Activated CD8-positive, alpha-beta T cell treated with anti-CD3 and anti-CD28 coated beads for 36 hours (primary cell): ENCODE data around the gene ATG10. TPM values are rescaled to one million over a fixed set of nuclear protein-coding genes. Genes with fewer than 3 reads are reported as not detected.
"Not testable (repeated sequence)": the region's sequence is repeated elsewhere in the genome, so short reads cannot be mapped to it uniquely, and the experiment has no call there.

Experiments
- ATAC-seq: fragments of 200-7000 bp; cut with Tn5 transposase; one replicate; pipeline ENCODE4 v1.10.0; 2021; ENCODE audit warnings: mild to moderate bottlenecking, moderate library complexity
- CTCF ChIA-PET: fragments of 350-600 bp; sonication (Branson Sonifier 250); formaldehyde crosslinking; loops from one replicate; lab custom pipeline; 2021; ENCODE audit warnings: antibody characterized with exemption; lab: Charles Lee
- POLR2A ChIA-PET: fragments of 350-600 bp; sonication (Branson Sonifier 250); formaldehyde crosslinking; loops from one replicate; lab custom pipeline; 2021; ENCODE audit warnings: antibody characterized with exemption; lab: Charles Lee
- DNase-seq: peaks from one replicate; pipeline ENCODE4 v3.0.0-alpha.2; 2020
- H3K27ac Mint-ChIP-seq: one replicate; pipeline ENCODE4 v1.8.0; 2021; ENCODE audit warnings: mild to moderate bottlenecking, mixed read lengths
- H3K27me3 Mint-ChIP-seq: one replicate; pipeline ENCODE4 v1.8.0; 2021; ENCODE audit warnings: mixed read lengths
- H3K36me3 Mint-ChIP-seq: one replicate; pipeline ENCODE4 v1.8.0; 2021; ENCODE audit warnings: low read depth, mixed read lengths
- H3K4me1 Mint-ChIP-seq: one replicate; pipeline ENCODE4 v1.8.0; 2021; ENCODE audit warnings: low read depth, mixed read lengths
- H3K4me3 Mint-ChIP-seq: one replicate; pipeline ENCODE4 v1.8.0; 2021; ENCODE audit warnings: mild to moderate bottlenecking, moderate library complexity, mixed read lengths
- H3K9me3 Mint-ChIP-seq: one replicate; pipeline ENCODE4 v1.8.0; 2021; ENCODE audit warnings: mixed read lengths
- CTCF ChIP-seq: fragments of 200-600 bp; IDR thresholded peaks from one replicate; pipeline ENCODE4 v1.8.0; 2022; ENCODE audit warnings: antibody characterized with exemption, mild to moderate bottlenecking
- intact Hi-C: fragments of 100-400 bp; cut with micrococcal nuclease; formaldehyde crosslinking; loops from one replicate; pipeline ENCODE4 v1.10.0; 2022
- total RNA-seq, 2 experiments: library from RNA; stranded (reverse); gene quantifications; one replicate each; pipeline ENCODE4 v1.2.3, GENCODE V29; 2021

ATG10 gene
- total RNA-seq, 2 experiments from 2014 or later = 7.5 to 12.0 TPM

GRCh38 chr5:81994679-81995078 lies 22.9 kb downstream of the ATG10 start:
- Mint-ChIP-seq H3K4me3 (no peak overlapping the region), H3K36me3 (peaks cover 39% of the 10 kb centered on the region), H3K4me1 (no peaks in the 10 kb centered on the region), H3K9me3 (peaks cover 14% of the 10 kb centered on the region), H3K27ac (no peak overlapping the region), H3K27me3 (no peaks in the 10 kb centered on the region)
- intact Hi-C loops = no loop called here
- DNase-seq (no peak), ATAC-seq (no peak)
- ChIA-PET CTCF (no interaction called here), POLR2A (no interaction called here)
- TF ChIP-seq CTCF = no peak

- ATAC-seq = no peak
- ChIA-PET POLR2A (no interaction called here), CTCF (no interaction called here)
- intact Hi-C loops = no loop called here
- no peak for DNase-seq
- TF ChIP-seq CTCF = no peak
- H3K9me3 Mint-ChIP-seq = peaks cover 20% of the 10 kb centered on the region
- no peak overlapping the region for H3K4me3 Mint-ChIP-seq
- no peaks in the 10 kb centered on the region for H3K27me3 Mint-ChIP-seq
- H3K4me1 Mint-ChIP-seq = no peaks in the 10 kb centered on the region
- no peak overlapping the region for H3K27ac Mint-ChIP-seq
- peaks cover 44% of the 10 kb centered on the region for H3K36me3 Mint-ChIP-seq
Observed at GRCh38 chr5:81995407-81995806, 23.6 kb downstream of the ATG10 start.

- intact Hi-C loops = no loop called here
- Mint-ChIP-seq H3K27ac (no peak overlapping the region), H3K4me1 (no peaks in the 10 kb centered on the region), H3K36me3 (peaks cover 8% of the 10 kb centered on the region), H3K4me3 (no peak overlapping the region), H3K9me3 (peaks cover 9% of the 10 kb centered on the region), H3K27me3 (no peaks in the 10 kb centered on the region)
- ATAC-seq (no peak), DNase-seq (no peak)
- no peak for TF ChIP-seq CTCF
- ChIA-PET CTCF (no interaction called here), POLR2A (interaction anchor here (0.7 kb wide), 1 partner anchor 237 kb away, joined by 3 read pairs; no protein-coding TSS in a partner anchor)
Observed at GRCh38 chr5:82004511-82004910, 32.7 kb downstream of the ATG10 start.

GRCh38 chr5:82009869-82010268 lies 38.0 kb downstream of the ATG10 start:
- intact Hi-C loops, H3K4me1 Mint-ChIP-seq, H3K27me3 Mint-ChIP-seq, ATAC-seq, H3K4me3 Mint-ChIP-seq, H3K27ac Mint-ChIP-seq, DNase-seq, CTCF ChIA-PET, H3K9me3 Mint-ChIP-seq: not testable (repeated sequence)
- POLR2A ChIA-PET = interaction anchor here (0.6 kb wide), 1 partner anchor 298 kb away, joined by 4 read pairs; no protein-coding TSS in a partner anchor
- peaks cover 21% of the 10 kb centered on the region for H3K36me3 Mint-ChIP-seq

- POLR2A ChIA-PET = interaction anchor here (0.7 kb wide), 1 partner anchor 297 kb away, joined by 3 read pairs; no protein-coding TSS in a partner anchor
- DNase-seq (no peak), ATAC-seq (no peak)
- Mint-ChIP-seq H3K27ac (no peak overlapping the region), H3K27me3 (no peaks in the 10 kb centered on the region), H3K4me3 (no peak overlapping the region), H3K36me3 (peaks cover 22% of the 10 kb centered on the region), H3K9me3 (peaks cover 2% of the 10 kb centered on the region), H3K4me1 (no peaks in the 10 kb centered on the region)
- CTCF ChIA-PET = interaction anchor here (0.6 kb wide), 1 partner anchor 18 kb away, joined by 3 read pairs; no protein-coding TSS in a partner anchor
- intact Hi-C loops = no loop called here
- no peak for TF ChIP-seq CTCF
Observed at GRCh38 chr5:82010696-82011095, 38.9 kb downstream of the ATG10 start.
